Mesodermal cell (in vitro differentiated cells): ENCODE data around the gene TRIM47.
A peak's percentile ranks its signal among the peaks of the same experiment; 100 is the strongest.
"Not testable (repeated sequence)": the region's sequence is repeated elsewhere in the genome, so short reads cannot be mapped to it uniquely, and the experiment has no call there.

ENCODE experiments used
- H3K27ac ChIP-seq: 2 replicates; pipeline ENCODE4 v1.7.0; 2013; ENCODE audit warnings: mild to moderate bottlenecking, low read depth, low read length, moderate library complexity; ENCODE audit not compliant: severe bottlenecking
- H3K36me3 ChIP-seq: 2 replicates; pipeline ENCODE4 v1.7.1; 2013; ENCODE audit warnings: mild to moderate bottlenecking, low read length, moderate library complexity; ENCODE audit not compliant: control insufficient read depth, insufficient read depth
- H3K4me1 ChIP-seq: one replicate; pipeline ENCODE4 v1.7.1; 2013; ENCODE audit warnings: mild to moderate bottlenecking, low read length; ENCODE audit not compliant: insufficient read depth, control insufficient read depth, poor library complexity, severe bottlenecking
- H3K4me3 ChIP-seq: 2 replicates; pipeline ENCODE4 v1.7.0; 2013; ENCODE audit warnings: low read length, control low read depth, mild to moderate bottlenecking; ENCODE audit not compliant: insufficient read depth, poor library complexity, severe bottlenecking; ENCODE audit errors: extremely low read depth
- H3K9me3 ChIP-seq: 2 replicates; pipeline ENCODE4 v1.7.1; 2013; ENCODE audit warnings: mild to moderate bottlenecking, low read length, moderate library complexity; ENCODE audit not compliant: control insufficient read depth
- WGBS, 2 experiments: methylation state at CpG; one replicate each; pipeline ENCODE4 v1.1.5; 2013; ENCODE audit warnings: missing lambda C conversion rate in 2 of 2; ENCODE audit not compliant: insufficient coverage in 2 of 2; 5-methylcytosine and 5-hydroxymethylcytosine counted together

TRIM47 gene

DNA sequence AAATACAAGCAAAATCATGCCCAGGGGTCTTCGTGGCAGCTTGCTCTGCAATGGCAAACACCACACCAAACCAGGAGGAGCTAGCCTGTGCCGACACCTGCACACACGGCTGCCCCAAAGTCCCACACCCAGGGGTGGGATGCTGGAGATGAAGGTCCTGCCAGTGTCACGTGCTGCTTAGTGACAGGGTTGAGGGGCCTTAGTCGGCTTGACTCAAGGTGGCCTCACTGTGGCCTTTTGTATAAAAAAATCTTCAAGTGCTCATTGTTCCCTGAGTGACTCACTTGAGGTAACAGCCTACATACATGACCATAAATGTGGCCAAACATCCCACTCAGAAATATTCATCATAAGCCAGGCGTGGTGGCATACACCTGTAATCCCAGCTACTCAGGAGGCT, 11.1 kb upstream of the TRIM47 start:
- no peak overlapping the region for H3K4me3 ChIP-seq
- H3K9me3 ChIP-seq: no peaks in the 10 kb centered on the region
- peaks cover 35% of the 10 kb centered on the region for H3K36me3 ChIP-seq
- WGBS, 2 experiments: 90 to 100% methylated on average over 4 of the region's 6 CpGs
- no peaks in the 10 kb centered on the region for H3K4me1 ChIP-seq
- H3K27ac ChIP-seq: no peak overlapping the region

DNA sequence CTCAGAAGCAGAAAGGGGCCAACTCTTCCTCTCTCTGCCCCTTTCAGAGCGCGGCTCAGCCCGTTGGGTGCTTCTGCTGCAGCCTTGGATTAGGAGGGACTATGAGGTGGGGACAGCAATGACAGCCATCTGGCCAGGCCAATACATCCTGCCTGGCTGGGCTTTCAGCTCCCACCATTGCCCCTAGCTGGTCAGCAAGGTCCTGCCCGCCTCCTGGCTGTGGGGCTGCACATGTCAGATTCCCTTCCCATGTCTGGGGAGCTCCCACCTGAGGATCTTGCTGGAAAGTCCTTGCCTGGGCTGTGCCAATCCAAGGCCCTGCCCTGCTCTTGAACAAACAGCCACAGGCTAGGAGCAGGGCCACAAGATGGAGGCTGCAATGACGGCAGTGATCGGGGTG, 10.1 kb upstream of the TRIM47 start:
- 100% methylated on average over 1 to 2 of the region's 6 CpGs for WGBS, 2 experiments
- Histone ChIP-seq H3K27ac (no peak overlapping the region), H3K36me3 (peaks cover 35% of the 10 kb centered on the region), H3K9me3 (no peaks in the 10 kb centered on the region), H3K4me3 (no peak overlapping the region), H3K4me1 (no peaks in the 10 kb centered on the region)

DNA sequence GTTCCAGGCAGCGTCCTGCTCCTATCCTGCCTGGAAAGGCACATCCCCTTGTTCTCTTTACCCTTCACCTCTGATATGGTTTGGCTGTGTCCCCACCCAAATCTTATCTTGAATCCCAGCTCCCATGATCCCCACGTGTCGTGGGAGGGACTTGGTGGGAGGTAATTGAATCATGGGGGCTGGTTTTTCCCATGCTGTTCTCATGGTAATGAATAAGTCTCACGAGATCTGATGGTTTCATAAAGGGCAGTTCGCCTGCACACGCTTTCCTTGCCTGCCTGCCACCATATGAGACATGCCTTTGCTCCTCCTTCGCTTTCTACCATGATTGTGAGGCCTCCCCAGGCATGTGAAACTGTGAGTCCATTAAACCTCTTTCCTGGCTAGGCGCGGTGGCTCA, 7.5 kb upstream of the TRIM47 start:
- H3K36me3 ChIP-seq: peaks cover 12% of the 10 kb centered on the region
- 93 to 94% methylated on average over 5 to 6 of the region's 9 CpGs for WGBS, 2 experiments
- H3K27ac ChIP-seq, H3K4me1 ChIP-seq, H3K9me3 ChIP-seq, H3K4me3 ChIP-seq: not testable (repeated sequence)

DNA sequence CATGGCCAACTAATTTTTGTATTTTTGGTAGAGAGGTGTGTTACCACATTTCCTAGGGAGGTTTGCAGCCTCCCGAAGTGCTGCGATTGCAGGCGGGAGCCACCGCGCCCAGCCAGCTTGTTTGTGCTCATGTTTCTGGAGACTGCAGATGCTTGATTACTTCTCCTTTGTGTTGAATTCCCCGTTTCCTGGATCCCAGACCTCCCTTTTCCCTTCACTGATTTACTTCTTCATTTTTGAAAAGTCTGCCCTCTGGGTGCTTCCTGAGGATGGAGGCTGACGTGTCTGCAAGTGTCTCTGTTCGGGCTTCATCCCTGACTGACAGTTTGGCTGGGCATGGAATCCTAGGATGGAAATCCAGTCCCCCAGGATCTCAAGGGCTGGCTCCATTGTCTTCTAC, 7.0 kb upstream of the TRIM47 start:
- no peaks in the 10 kb centered on the region for H3K9me3 ChIP-seq
- H3K4me3 ChIP-seq: no peak overlapping the region
- H3K4me1 ChIP-seq: no peaks in the 10 kb centered on the region
- H3K27ac ChIP-seq: no peak overlapping the region
- WGBS, 2 experiments: 92 to 95% methylated on average over 8 of the region's 8 CpGs
- peaks cover 9% of the 10 kb centered on the region for H3K36me3 ChIP-seq

DNA sequence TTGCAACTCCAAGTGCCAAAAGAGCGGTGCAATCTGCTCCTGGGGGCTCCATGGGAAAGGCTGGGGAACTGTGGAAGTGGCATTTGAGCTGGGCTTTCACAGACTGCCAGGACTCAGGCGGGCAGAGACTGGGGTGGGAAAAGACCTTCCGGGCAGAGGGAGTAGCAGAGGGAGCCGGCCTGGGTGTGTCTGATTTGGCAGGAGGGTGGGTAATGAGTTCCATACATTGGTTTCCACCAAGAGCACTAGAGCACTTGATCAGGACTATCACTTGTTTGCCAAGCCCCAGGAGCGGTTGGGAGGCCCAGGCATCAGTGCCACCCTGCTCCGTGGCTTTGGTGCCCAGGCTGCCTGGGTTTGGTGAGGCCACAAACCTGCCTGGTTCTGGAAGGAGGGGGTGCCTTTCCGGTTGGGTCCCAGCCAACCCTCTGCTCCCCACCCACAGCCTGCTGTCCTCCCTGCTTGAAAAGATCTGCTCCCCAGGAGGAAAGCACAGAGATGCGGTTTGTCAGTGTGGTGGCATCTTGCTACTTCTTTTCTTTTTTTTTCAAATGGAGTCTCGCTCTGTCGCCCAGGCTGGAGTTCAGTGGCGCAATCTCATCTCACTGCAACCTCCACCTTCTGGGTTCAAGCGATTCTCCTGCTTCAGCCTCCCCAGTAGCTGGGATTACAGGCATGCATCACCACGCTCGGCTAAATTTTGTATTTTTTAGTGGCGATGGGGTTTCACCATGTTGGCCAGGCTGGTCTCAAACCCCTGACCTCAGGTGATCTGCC, 3.5 kb upstream of the TRIM47 start:
- Histone ChIP-seq H3K4me3 (no peak overlapping the region), H3K9me3 (no peaks in the 10 kb centered on the region), H3K27ac (no peak overlapping the region), H3K4me1 (peaks cover 1% of the 10 kb centered on the region), H3K36me3 (no peaks in the 10 kb centered on the region)
- WGBS, 2 experiments: 89 to 92% methylated on average over 12 to 14 of the region's 15 CpGs

DNA sequence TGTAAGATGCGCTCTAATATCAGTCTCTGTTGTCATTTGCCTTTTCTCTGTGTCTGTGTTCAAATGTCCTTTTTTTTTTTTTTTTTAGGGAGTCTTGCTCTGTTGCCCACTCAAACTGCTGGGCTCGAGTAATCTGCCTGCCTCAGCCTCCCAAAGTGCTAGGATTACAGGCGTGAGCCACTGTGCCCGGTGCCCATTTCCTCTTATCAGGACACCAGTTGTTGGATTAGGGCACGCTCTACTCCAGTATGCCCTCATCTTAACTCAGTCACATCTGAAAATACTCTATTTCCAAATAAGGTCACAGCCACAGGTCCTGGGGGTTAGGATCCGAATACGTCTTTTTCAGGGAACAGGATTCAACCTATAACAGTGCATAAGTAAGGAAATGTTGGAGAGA, 1.9 kb upstream of the TRIM47 start:
- 75 to 92% methylated on average over 4 to 6 of the region's 7 CpGs for WGBS, 2 experiments
- Histone ChIP-seq H3K27ac (no peak overlapping the region), H3K4me1 (peaks cover 15% of the 10 kb centered on the region), H3K36me3 (peaks cover 7% of the 10 kb centered on the region), H3K9me3 (no peaks in the 10 kb centered on the region), H3K4me3 (no peak overlapping the region)

DNA sequence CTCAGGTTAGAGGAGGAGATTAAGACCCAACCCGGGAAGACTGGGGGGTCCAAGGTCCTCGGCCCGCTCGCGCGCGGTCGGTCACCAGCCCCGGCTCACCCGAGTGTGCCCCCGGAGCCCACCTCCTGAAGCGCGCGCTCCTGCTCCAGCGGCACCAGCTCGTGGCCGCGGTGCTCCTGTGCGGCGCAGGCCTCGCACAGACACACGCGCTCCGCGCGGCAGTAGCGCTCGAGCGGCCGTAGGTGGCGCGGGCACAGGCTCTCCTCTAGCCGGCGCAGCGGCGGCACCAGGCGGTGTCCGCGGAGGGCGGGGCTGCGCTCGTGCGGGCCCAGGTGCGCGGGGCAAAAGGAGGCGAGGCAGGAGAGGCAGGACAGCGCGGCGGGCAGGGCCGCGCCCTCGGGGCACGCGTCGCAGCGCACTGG, 618 bp downstream of the TRIM47 start:
- WGBS, 2 experiments: 1% methylated on average over 46 to 50 of the region's 56 CpGs
- Histone ChIP-seq H3K4me3 (peak overlapping the region; percentile 58), H3K4me1 (peaks cover 20% of the 10 kb centered on the region), H3K36me3 (peaks cover 14% of the 10 kb centered on the region), H3K27ac (peak overlapping the region; percentile 75), H3K9me3 (no peaks in the 10 kb centered on the region)

DNA sequence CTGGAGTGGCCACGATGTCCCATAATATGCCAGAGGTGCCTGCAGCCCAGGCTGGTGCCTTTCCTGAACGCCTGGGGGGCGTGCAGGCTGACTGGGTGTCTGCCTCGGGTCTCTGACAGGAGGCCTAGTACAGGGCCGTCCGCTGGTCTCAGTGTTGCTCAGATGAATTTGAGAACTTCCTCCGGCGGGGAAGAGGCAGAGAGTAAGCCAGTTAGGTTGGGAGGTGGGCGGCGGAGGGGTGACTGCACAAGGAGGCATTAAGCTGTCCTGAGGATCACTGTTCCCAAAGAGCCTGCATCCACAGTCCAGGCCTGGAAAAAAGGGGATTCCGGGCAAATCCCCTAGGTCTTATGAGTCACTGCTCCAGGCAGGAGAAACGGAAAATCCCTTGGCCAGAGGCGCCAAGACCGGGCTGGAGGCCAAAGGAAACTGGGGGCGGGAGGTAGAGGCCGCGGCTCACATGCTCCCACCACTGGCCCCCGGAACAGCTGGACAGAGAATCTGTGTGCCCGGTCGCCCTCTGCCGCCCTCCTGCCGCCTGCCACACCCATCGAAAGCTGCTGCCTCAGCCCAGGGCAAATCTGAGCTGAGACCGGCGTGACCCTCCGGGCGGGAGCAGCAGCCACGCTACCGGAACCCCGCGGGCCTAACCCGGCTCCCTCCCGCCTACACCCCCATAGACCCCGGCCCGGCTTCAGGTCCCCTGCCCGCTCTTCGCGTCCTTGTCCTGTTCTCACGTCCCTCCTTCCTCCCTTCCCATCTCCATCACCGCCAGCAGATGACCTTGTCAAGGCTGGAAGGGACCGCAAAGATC, 1.2 kb downstream of the TRIM47 start:
- H3K4me3 ChIP-seq: peak overlapping the region; percentile 58
- no peaks in the 10 kb centered on the region for H3K9me3 ChIP-seq
- peaks cover 14% of the 10 kb centered on the region for H3K36me3 ChIP-seq
- WGBS, 2 experiments: 26 to 40% methylated on average over 23 to 39 of the region's 41 CpGs
- H3K4me1 ChIP-seq: peaks cover 23% of the 10 kb centered on the region
- H3K27ac ChIP-seq: peak overlapping the region; percentile 75

DNA sequence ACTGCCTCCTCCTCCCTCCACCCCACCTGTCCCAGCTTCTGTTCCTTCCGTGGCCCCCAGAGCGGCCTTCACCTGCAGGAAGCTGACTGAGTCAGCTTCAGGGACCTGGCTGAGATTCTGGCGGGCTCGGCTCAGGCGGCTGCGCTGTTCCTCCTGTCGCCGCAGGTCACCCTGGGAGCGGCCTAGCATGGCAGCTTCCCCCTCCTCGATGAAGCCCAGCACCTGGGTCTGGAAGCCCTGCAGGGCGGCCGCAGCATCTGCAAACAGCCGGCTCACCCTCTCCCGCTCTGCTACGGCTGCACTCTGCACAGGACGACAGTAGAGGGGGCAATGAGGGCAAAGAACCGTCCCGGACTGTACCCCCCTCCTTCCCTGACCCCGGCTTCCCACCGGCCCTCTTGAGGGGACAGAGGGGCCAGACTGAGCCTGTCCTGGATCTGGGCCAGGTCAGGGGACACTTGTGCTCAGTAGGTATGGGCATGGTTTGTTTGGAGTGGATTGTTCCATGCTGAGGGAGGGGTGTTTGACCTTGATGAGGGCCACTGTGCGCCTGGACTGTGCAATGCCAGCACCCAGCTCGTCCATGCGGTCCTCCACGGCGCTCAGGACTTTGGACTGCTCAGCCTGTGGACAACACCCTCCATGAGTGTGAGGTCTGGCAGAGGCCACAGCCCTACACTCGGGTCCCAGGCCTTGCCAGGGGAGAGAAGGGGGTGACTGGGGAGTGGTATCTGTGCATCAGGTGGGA, 2.0 kb downstream of the TRIM47 start:
- Histone ChIP-seq H3K4me1 (peaks cover 23% of the 10 kb centered on the region), H3K4me3 (peak overlapping the region; percentile 58), H3K9me3 (no peaks in the 10 kb centered on the region), H3K27ac (peak overlapping the region; percentile 75), H3K36me3 (peaks cover 14% of the 10 kb centered on the region)
- 64 to 70% methylated on average over 20 to 21 of the region's 26 CpGs for WGBS, 2 experiments

DNA sequence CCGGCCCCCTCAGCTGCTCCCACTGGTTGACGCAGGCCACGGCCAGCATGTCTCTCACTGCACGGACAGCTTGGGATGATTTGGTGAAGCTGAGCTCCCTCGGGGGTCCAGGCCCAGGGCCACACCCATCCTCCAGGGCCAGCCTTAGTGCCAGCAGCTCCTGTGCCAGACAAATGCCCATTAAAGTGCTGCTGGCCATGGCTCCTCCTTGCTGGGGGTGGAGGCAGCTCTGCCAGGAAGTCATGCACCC, 2.5 kb downstream of the TRIM47 start:
- peaks cover 14% of the 10 kb centered on the region for H3K36me3 ChIP-seq
- no peak overlapping the region for H3K4me3 ChIP-seq
- H3K4me1 ChIP-seq: peaks cover 23% of the 10 kb centered on the region
- WGBS, 2 experiments: 89 to 91% methylated on average over 4 to 5 of the region's 5 CpGs
- no peak overlapping the region for H3K27ac ChIP-seq
- H3K9me3 ChIP-seq: no peaks in the 10 kb centered on the region
